GM19397 (cell line): ENCODE data around the gene FAM117B.
"Not testable (repeated sequence)": the region's sequence is repeated elsewhere in the genome, so short reads cannot be mapped to it uniquely, and the experiment has no call there.

Experiments
- ATAC-seq: cut with Tn5 transposase; IDR thresholded peaks from one replicate; pipeline ENCODE4 v1.9.1; 2021; ENCODE audit warnings: mild to moderate bottlenecking, moderate library complexity; ENCODE audit not compliant: unreplicated experiment

Gene FAM117B

DNA sequence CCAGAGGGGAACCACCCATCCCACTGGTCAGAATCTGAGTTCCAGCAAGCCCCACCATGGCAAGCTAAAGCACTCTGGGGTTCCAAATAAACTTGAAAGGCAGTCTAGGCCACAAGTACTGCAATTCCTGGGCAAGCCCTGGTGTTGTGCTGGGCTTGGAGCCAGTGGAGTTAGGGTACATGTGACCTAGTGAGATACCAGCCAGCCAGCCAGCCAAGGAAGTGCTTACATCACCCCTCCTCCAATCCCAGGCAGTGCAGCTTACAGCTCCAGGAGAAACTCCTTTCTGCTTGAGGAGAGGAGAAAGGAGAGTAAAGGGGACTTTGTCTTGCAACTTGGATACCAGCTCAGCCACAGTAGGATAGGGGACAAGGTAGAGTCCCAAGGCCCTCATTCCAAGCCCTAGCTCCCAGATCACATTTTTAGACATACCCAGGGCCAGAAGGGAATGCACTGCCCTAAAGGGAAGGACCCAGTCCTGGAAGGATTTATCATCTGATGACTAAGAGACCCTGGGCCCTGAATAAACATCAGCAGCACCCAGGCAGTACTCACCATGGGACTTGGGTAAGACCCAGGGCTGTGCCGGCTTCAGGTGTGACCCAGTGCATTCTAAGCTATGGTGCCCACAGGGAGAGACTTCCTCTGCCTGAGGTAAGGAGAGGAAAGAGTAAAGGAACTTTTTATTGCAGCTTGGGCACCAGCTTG lies 172.8 kb downstream of the FAM117B start:
- ATAC-seq: not testable (repeated sequence)

- no peak for ATAC-seq
Observed at GRCh38 chr2:202808754-202809153, 174.0 kb downstream of the FAM117B start.

- no peak for ATAC-seq
Observed at GRCh38 chr2:202813387-202813786, 178.6 kb downstream of the FAM117B start.

DNA sequence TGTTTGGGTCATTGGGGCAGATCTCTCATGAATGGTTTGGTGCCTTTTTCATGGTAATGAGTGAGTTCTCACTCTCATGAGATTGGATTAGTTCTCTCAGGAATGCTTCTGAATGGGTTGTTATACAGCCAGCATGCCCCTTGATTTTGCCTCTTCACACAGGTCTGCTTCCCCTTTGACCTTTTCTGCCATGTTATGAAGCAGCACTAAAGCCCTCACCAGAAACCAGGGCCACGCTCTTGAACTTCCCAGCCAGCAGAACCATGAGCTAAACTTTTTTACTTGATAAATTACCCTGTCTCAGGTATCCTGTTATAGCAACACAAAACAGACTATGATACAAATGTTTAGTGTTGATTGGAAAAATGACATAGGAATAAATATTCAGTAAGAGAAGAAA lies 179.5 kb downstream of the FAM117B start:
- no peak for ATAC-seq

- no peak for ATAC-seq
Observed at GRCh38 chr2:202815548-202816360, 181.0 kb downstream of the FAM117B start.

DNA sequence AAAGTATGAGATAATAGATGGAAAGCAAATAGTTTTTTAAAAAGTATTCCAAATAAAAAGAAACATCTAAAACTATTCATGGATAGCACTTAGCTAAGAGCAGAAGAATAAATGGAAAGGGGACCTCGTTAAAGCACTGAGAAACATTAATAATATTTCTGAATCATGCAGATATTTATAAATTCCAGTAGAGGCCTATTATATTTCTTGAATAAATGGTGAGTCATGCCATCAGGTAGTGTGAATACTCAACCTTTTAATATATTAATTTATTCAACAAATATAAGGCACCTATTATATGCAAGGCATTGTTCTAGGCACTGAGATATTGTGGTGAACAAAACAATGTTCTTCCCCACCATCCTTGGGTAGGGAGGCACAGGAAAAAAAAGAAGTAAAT lies 183.0 kb downstream of the FAM117B start:
- ATAC-seq: no peak

- no peak for ATAC-seq
Observed at GRCh38 chr2:202818321-202818720, 183.6 kb downstream of the FAM117B start.
